SK-N-SH treated with all-trans-retinoic acid at 6 μM for 48 hours (cell line): ENCODE data around the gene RHEX.

Source experiments
- ATAC-seq: fragments of 200-7000 bp; cut with Tn5 transposase; 3 replicates; pipeline ENCODE4 v1.9.1; 2020; ENCODE audit warnings: mild to moderate bottlenecking, moderate library complexity
- ARNTL ChIP-seq: fragments of 450-650 bp; formaldehyde crosslinking; IDR thresholded peaks from 2 replicates; pipeline ENCODE4 v1.5.0; 2020; ENCODE audit warnings: low read depth, mild to moderate bottlenecking, moderate library complexity, borderline replicate concordance
- CSDC2 ChIP-seq: fragments of 250-450 bp; sonication (Bioruptor Pico); IDR thresholded peaks from 2 replicates; pipeline ENCODE4 v1.5.0; 2020; ENCODE audit warnings: mild to moderate bottlenecking, moderate library complexity
- CSRNP3 ChIP-seq: fragments of 250-450 bp; sonication (Bioruptor Pico); IDR thresholded peaks from 2 replicates; pipeline ENCODE4 v1.5.1; 2021; ENCODE audit warnings: mild to moderate bottlenecking, moderate library complexity
- ESRRG ChIP-seq: fragments of 250-450 bp; sonication (Bioruptor Pico); IDR thresholded peaks from 2 replicates; pipeline ENCODE4 v1.6.1; 2021; ENCODE audit warnings: mild to moderate bottlenecking
- GLIS3 ChIP-seq: fragments of 250-450 bp; sonication (Bioruptor Pico); IDR thresholded peaks from 2 replicates; pipeline ENCODE4 v1.5.0; 2020; ENCODE audit warnings: mild to moderate bottlenecking, moderate library complexity
- ISL1 ChIP-seq: fragments of 250-450 bp; sonication (Bioruptor Pico); IDR thresholded peaks from 2 replicates; pipeline ENCODE4 v2.1.2; 2022; ENCODE audit warnings: mild to moderate bottlenecking, moderate library complexity
- OSR1 ChIP-seq: fragments of 250-450 bp; sonication (Bioruptor Pico); IDR thresholded peaks from 2 replicates; pipeline ENCODE4 v1.8.0; 2022; ENCODE audit warnings: moderate library complexity, mild to moderate bottlenecking, inconsistent platforms
- PATZ1 ChIP-seq: fragments of 250-450 bp; sonication (Bioruptor Pico); IDR thresholded peaks from 2 replicates; pipeline ENCODE4 v1.8.0; 2020; ENCODE audit warnings: mild to moderate bottlenecking, moderate library complexity, borderline replicate concordance
- POU6F1 ChIP-seq: fragments of 250-450 bp; sonication (Bioruptor Pico); IDR thresholded peaks from 2 replicates; pipeline ENCODE4 v1.8.0; 2021; ENCODE audit warnings: low read depth, mild to moderate bottlenecking, moderate library complexity, borderline replicate concordance
- RARB ChIP-seq: fragments of 250-450 bp; sonication (Bioruptor Pico); IDR thresholded peaks from 2 replicates; pipeline ENCODE4 v1.8.0; 2021; ENCODE audit warnings: mild to moderate bottlenecking, moderate library complexity
- SNAI2 ChIP-seq: fragments of 250-450 bp; sonication (Bioruptor Pico); IDR thresholded peaks from 2 replicates; pipeline ENCODE4 v1.5.0; 2020; ENCODE audit warnings: mild to moderate bottlenecking, moderate library complexity
- TCF4 ChIP-seq: fragments of 250-450 bp; sonication (Bioruptor Pico); IDR thresholded peaks from 2 replicates; pipeline ENCODE4 v1.8.0; 2021; ENCODE audit warnings: mild to moderate bottlenecking, moderate library complexity, borderline replicate concordance
- ZC3H10 ChIP-seq: fragments of 250-450 bp; sonication (Bioruptor Pico); IDR thresholded peaks from 2 replicates; pipeline ENCODE4 v1.5.1; 2021; ENCODE audit warnings: mild to moderate bottlenecking, moderate library complexity
- ZFP3 ChIP-seq: fragments of 250-450 bp; sonication (Bioruptor Pico); IDR thresholded peaks from 2 replicates; pipeline ENCODE4 v1.5.0; 2020; ENCODE audit warnings: mild to moderate bottlenecking, moderate library complexity
- ZFP30 ChIP-seq: fragments of 450-650 bp; formaldehyde crosslinking; IDR thresholded peaks from 2 replicates; pipeline ENCODE4 v1.5.0; 2022; ENCODE audit warnings: mild to moderate bottlenecking, moderate library complexity
- ZNF565 ChIP-seq: fragments of 450-650 bp; formaldehyde crosslinking; conservative IDR thresholded peaks from 2 replicates; pipeline ENCODE4 v1.5.0; 2020; ENCODE audit warnings: low read depth, mild to moderate bottlenecking, moderate library complexity
- ZNF70 ChIP-seq: fragments of 450-650 bp; formaldehyde crosslinking; IDR thresholded peaks from 2 replicates; pipeline ENCODE4 v1.5.0; 2020; ENCODE audit warnings: mild to moderate bottlenecking, moderate library complexity
- TF ChIP-seq, protein P1 (sequence below): fragments of 250-450 bp; sonication (Bioruptor Pico); IDR thresholded peaks from 2 replicates; pipeline ENCODE4 v1.5.0; 2020; ENCODE audit warnings: mild to moderate bottlenecking, moderate library complexity

RHEX gene

GRCh38 chr1:206013026-206013795 is 39.8 kb upstream of the RHEX start:
- no peak for ATAC-seq
- TF ChIP-seq OSR1 (no peak), RARB (CRISPR knock-in tag) (no peak), ESRRG (CRISPR knock-in tag) (no peak), ZFP3 (CRISPR knock-in tag) (no peak), GLIS3 (CRISPR knock-in tag) (no peak), ZNF565 (CRISPR knock-in tag) (no peak), TCF4 (CRISPR knock-in tag) (no peak), ZFP30 (CRISPR knock-in tag) (no peak), CSDC2 (CRISPR knock-in tag) (no peak), ISL1 (CRISPR knock-in tag) (no peak), SNAI2 (no peak)
- TF ChIP-seq, protein P1, sequence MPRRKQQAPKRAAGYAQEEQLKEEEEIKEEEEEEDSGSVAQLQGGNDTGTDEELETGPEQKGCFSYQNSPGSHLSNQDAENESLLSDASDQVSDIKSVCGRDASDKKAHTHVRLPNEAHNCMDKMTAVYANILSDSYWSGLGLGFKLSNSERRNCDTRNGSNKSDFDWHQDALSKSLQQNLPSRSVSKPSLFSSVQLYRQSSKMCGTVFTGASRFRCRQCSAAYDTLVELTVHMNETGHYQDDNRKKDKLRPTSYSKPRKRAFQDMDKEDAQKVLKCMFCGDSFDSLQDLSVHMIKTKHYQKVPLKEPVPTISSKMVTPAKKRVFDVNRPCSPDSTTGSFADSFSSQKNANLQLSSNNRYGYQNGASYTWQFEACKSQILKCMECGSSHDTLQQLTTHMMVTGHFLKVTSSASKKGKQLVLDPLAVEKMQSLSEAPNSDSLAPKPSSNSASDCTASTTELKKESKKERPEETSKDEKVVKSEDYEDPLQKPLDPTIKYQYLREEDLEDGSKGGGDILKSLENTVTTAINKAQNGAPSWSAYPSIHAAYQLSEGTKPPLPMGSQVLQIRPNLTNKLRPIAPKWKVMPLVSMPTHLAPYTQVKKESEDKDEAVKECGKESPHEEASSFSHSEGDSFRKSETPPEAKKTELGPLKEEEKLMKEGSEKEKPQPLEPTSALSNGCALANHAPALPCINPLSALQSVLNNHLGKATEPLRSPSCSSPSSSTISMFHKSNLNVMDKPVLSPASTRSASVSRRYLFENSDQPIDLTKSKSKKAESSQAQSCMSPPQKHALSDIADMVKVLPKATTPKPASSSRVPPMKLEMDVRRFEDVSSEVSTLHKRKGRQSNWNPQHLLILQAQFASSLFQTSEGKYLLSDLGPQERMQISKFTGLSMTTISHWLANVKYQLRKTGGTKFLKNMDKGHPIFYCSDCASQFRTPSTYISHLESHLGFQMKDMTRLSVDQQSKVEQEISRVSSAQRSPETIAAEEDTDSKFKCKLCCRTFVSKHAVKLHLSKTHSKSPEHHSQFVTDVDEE (CRISPR knock-in tag) = no peak

DNA sequence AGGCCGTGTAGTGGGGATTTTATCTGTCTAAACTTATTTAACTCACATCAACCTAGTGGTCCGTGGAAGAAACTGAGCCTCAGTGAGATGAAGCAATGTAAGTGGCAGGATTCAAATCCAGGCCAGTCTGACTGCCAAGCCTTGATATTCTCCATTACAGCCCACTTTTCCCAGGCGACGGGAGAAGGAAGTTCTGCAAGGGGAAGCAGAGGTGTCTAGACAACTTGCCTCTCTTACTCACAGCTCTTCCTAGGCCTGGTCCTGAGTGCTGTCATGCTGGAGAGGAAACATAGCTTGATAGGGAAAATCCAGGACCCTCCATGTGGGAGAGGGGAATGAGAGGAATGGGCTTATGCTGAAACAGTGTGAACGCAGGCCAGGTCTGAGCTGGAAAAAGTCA is 38.4 kb upstream of the RHEX start:
- ATAC-seq = no peak
- no peak for TF ChIP-seq TCF4 (CRISPR knock-in tag)
- TF ChIP-seq PATZ1 (CRISPR knock-in tag) = no peak
- TF ChIP-seq ZNF565 (CRISPR knock-in tag) = no peak

DNA sequence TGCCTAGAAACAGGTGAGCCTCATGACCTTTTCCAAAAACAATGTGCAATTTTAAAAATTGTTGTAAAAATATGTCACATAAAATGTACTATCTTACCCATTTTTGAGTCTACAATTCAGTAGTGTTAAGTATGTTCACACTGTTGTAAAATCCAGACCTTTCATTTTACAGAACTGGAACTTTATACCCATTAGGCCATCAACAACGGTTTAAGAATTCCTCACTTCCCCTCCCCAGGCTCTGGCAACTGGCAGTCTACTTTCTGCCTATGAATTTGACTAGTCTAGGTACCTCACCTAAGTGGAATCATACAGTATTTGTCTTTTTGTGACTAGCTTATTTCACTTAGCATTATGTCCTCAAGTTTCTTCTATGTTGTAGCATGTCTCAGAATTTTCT is 37.9 kb upstream of the RHEX start:
- TF ChIP-seq ARNTL (CRISPR knock-in tag) (no peak), POU6F1 (no peak), RARB (CRISPR knock-in tag) (no peak), ZNF70 (CRISPR knock-in tag) (no peak), ZC3H10 (CRISPR knock-in tag) (no peak), CSRNP3 (CRISPR knock-in tag) (no peak), ZNF565 (CRISPR knock-in tag) (no peak), ZFP30 (CRISPR knock-in tag) (no peak), TCF4 (CRISPR knock-in tag) (no peak), PATZ1 (CRISPR knock-in tag) (no peak)
- ATAC-seq = no peak
